ENCODE data around the gene VTI1A.

DNA sequence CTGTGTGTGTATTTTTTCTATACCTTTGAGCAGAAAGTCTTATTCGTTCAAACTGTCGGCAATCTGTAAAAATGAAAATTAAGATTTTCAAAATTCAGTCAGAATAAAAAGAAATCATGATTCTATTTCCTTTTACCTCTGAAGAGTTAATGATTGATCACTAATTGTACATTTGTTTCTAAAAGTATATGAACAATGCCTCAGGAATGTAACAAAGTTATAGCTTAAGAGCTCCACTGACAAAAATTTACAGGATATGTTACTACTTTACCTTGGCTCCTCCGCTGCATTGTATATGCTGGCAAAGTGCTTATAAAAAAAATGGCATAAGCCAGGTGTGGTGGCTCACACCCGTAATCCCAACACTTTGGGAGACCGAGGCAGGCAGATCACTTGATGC lies 225.7 kb downstream of the VTI1A start:
- TF ChIP-seq, protein P1, sequence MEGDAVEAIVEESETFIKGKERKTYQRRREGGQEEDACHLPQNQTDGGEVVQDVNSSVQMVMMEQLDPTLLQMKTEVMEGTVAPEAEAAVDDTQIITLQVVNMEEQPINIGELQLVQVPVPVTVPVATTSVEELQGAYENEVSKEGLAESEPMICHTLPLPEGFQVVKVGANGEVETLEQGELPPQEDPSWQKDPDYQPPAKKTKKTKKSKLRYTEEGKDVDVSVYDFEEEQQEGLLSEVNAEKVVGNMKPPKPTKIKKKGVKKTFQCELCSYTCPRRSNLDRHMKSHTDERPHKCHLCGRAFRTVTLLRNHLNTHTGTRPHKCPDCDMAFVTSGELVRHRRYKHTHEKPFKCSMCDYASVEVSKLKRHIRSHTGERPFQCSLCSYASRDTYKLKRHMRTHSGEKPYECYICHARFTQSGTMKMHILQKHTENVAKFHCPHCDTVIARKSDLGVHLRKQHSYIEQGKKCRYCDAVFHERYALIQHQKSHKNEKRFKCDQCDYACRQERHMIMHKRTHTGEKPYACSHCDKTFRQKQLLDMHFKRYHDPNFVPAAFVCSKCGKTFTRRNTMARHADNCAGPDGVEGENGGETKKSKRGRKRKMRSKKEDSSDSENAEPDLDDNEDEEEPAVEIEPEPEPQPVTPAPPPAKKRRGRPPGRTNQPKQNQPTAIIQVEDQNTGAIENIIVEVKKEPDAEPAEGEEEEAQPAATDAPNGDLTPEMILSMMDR (conservative IDR thresholded peaks at IDR 0.05 in 1 of 2, IDR thresholded peaks at IDR 0.05 in 1 of 2; ENCODE audit: extremely low read depth in 1 of 2, insufficient read depth in 1 of 2, low read depth in 1 of 2, low read length in 2 of 2), result no peak
- TF ChIP-seq EZH2 (IDR thresholded peaks at IDR 0.05; ENCODE audit: borderline replicate concordance, low read length), result no peak
